ENCODE measurements around the gene CPNE6.
A peak's percentile ranks its signal among the peaks of the same experiment; 100 is the strongest.

CPNE6 gene

DNA sequence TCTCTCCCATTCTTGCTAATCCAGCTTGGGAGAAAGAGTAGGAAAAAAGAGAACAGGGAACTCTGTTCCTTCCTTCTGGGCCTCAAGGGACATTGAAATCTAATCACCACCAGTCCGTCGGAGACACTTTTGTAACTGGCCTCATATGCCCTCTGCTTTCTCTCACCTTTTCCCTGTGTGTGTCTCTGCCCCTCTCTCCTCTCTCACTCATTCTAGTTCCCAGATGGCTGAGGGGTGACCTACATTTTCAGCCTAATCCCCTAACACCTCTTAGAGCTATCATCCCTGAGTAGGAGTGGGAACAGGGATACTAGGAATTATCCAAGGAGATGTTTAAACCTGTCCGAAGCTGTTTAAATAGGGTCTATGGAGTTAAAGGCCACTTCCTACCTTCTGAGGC, 13.9 kb downstream of the CPNE6 start:
- DNase-seq (ENCODE audit: low spot score) (no peak), FAIRE-seq (no peak)

DNA sequence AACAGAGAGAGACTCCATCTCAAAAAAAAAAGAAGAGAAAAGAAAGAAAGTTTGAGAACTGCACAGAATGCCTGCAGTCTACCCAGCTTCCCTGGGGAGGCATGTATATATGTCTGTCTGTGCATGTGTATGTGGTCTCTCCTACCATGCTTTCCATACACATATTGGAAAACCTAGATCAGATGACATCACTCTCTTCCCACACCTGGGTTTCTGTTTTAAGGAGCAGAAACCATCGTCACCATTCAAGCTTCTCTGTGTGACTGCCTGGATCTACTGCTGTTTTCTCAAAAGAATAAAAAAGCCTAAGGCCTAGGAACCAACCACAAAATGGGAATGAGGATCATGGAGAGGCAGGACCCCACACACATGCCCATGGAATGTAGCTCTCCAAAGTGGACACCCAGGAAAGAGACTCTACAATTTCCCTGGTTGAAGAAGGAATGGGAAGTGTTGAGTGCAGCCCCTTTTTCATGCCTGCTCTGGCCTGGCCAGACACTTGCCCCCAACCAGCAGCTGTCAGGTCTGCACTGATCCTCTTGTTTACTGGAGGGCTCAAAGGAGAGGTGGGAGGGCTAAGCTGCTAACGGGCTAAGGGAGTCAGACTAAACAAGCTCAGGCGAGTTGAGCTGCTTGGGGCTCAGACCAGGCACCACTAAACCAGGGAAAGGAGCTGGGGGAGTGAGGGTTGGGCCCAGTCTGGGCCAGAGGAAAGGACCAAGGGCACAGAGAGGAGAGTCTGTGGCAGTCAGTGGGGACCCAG, 15.0 kb downstream of the CPNE6 start:
- FAIRE-seq (no peak), DNase-seq (ENCODE audit: low spot score) (no peak)

DNA sequence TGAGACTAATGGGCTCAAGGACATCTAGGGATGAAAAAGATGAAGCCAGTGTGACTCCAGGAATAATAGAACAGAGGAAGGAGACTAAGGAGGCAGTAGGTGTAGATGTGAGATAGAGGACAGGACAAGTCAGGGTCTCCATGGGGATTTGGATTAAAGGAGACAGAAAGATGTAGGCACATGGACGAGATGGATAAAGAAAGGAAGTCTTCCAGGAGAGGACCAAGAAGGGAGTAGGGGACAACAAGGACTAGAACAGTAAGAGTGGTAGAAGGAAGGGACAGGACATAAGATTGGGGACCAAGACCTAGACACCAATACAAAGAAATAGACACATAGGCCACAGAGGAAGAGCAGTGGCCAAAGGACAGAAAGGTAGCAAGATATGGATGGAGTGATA, 15.6 kb downstream of the CPNE6 start:
- no peak for DNase-seq (ENCODE audit: low spot score)

DNA sequence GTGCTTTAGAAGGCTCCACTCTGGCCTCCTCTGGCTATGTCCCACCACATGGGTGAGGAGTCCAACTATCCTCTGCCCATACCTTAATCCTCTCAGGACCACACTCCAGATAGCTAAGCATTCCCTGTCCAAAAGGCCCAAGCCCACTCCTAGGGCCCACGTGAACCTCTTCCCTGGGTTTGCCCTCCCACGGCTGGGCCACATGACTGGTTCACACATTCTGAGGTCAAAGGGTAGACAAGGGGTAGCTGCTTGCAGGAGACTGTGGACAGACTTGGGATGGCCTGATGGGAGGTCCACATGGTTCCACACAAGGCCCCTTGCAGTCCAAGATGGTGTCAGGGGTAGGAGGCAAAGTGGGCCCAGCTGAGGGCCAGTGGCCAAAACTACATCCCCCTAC, 16.7 kb downstream of the CPNE6 start:
- no peak for FAIRE-seq
- no peak for DNase-seq (ENCODE audit: low spot score)

More for the DNA sequence above, 15.6 kb downstream of the CPNE6 start:
- FAIRE-seq = no peak

DNA sequence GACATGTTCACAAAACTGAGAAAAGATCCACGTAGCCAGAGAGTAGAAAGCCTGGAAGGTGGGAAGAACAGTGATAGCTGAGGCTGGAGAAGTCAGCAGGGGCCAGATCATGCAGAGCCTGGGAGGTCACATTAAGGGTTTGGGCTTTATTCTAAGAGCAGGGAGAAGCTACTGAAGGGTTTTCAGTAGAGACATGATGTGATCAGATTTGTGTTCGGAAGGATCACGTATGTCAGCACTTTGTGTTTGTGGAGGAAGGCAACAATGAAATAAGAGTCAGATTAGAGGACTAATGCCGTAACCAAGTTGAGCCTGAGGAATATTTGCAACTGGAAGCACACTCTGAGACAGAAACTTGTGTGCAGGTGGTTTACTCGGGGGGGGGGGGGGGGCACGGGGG, 18.5 kb downstream of the CPNE6 start:
- DNase-seq (ENCODE audit: low spot score) (no peak), FAIRE-seq (no peak)

DNA sequence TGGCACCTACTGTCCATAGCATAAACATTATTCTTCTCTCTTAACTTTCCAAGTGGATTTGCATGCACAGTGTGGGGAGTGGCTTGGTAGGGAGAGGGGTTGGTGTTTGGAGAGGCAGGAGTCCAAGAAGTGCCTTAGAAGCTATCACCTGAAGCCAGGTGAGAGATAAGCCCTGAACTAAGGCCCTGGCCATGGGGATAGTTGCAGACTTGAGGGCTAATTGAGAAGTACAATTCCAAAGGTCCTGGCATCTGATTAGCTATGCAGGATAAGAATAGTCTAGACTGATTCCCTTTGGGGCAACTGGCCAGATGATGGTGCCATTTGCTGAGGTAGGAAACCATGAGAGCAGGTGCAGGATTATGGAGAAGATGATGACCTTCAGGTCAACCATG, 20.7 kb downstream of the CPNE6 start:
- FAIRE-seq = no peak
- no peak for DNase-seq (ENCODE audit: low spot score)

DNA sequence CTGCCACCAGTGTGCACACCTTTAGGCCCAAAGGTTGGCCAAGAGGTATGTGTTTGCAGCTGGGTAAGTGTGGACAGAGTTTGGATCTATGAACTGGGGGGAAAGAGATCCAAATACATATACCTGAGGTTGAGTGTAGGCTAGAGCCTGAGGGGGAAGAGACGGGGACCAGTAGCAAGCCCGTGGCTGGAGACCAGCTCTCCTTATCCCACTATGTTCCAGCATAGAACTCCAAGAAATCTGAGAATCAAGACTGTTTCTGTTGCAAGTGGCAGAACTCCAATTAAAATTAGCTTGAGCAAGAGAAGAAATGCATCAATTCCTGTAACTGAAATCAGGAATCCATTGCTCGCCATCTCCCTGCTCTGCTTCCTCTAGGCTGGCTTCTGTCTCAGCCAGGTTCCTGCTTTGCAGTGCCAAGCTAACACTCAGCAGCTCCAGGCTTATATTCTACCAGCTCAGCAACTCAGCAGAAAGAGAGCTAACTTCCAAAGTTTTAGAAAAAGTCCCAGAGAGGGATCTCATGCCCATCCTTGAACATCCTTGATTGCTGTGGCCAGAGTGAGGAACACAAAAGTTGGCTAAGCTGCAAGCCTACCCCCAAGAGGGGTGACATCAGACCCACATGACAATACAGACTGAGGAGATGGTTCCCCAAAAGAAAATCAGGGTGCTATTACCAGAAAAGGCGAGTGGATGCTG, 21.3 kb downstream of the CPNE6 start:
- FAIRE-seq = no peak
- no peak for DNase-seq (ENCODE audit: low spot score)

DNA sequence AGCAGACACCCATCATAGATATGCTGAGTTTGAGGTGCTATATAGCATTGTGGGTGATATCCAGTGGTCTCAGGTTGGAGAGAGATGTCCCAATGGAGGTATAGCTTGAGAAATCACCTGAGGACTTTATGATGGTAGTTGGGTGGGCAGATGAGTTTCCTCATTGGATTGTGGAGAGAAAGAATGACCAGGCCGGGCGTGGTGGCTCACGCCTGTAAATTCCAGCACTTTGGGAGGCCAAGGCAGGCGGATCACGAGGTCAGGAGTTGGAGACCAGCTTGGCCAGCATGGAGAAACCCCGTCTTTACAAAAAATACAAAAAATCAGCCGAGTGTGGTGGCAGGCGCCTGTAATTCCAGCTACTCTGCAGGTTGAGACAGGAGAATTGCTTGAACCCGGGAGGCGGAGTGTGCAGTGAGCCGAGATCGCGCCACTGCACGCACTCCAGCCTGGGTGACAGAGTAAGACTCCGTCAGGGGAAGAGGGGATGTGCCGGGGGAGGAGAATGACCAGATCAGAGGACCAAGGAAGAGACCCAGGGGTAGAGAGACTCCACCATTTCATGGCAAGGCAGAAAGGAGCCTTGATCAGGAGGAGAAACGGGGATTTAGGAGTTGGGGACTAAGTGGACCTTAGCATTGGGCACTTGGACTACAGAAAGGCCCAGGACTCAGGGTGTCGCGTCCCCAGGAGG, 22.0 kb downstream of the CPNE6 start:
- FAIRE-seq (no peak), DNase-seq (ENCODE audit: low spot score) (no peak)

DNA sequence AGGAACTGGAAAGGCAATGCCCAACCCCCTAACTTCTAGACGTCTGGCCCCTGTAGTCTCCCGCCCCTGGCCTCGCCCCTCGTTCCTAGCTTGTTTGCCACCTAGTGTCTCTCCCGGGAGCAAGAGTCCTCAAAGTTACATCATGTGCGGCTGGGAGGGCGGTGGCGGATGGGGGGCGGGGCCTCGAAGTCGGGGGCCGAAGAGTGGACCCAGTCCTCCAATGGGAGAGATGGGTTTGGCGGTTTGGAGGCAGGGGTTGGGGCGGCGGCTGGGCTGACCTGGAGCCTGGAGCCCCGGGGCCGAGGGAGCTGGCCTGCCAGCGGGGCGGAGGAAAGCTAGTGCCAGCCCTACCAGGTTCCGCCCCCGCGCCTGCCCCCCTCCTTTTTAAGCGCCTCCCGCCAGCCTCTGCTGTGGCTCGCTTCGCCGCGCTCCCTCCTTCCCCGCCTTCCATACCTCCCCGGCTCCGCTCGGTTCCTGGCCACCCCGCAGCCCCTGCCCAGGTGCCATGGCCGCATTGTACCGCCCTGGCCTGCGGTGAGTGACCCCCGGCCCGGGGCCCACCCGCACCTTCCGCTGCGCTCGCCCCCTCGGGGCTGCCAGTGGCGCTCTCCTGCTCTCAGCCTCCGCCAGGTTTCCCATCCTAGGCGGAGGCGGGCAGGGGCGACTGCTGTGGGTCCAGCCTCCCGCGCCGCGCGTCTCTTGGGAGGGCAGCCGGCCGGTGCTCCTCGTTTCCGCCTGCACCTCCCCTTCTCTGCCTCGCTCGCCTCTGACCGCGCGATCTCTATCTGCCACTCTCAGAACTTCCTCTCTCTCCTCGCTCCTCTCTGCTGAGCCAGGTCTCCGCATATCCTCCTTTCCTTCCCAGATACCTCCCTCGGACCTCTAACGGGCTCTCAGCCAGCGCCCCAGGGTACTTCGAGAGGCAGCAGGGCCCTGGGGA, 22.8 kb downstream of the CPNE6 start, which contains the start of gene PCK2:
PCK2 (plus strand) TSS at position 411 of the 940 bp plus-strand sequence; CDS start at position 506, 95 bp downstream.
- DNase-seq (ENCODE audit: low spot score) = peak; percentile 58
- no peak for FAIRE-seq

DNA sequence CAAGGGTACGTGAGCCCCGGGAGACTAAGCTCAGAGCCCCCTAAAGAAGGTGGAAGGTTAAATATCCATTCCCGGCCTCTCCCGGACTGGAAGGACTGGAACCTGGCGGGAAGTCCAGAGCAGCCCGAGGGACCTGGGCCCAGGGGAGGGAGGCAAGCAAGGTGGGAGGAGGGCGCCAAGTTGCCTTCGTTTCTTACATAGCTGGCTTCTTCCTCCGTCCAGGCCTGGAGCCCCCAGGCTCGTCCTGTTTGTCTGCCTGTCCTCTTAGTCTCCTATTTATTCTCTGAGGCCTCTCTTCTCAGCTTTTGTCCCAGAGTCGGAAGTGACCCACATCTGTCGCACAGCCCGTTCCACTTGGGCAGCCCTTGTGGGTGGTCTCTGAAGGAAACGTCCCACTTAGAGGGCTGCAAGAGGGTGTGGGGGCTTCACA, 23.5 kb downstream of the CPNE6 start:
- DNase-seq (ENCODE audit: low spot score) (no peak), FAIRE-seq (no peak)

DNA sequence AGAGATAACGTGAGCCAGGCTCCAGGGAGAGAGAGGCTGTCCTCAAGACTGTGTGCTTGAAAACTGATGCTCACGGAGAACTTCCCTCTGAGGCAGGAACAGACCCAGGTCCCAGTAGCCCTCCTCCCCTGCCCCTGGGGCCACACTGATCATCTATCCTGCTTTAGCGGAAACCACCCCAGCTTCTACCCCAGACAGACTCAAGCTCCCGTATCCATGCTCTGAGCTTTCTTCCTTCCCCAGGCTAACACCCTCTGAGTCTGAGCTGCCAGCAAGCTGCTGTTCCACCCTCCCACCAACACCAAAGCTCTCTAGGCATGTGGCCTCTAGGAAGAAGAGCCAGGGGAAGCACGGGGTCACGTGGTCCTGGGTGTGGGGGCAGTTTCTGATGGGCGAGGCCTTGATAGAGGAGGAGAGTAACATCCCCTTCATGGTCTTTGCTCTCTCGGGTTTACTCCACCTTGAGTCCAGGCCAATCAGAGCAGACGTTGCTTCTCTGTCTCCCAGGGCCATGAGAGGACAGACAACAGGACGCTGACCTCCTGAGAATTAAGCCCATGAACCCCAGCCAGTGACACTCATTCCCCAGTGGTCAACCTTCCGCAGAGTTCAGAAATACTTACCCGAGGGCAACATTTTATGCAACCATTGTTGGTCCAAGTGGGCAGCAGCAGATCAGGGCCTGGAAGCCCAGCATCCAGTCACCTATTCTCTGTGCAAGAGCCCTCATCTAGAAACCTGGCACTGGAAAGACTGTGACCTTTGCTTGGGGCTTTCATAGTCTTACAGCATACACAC, 24.1 kb downstream of the CPNE6 start:
- no peak for FAIRE-seq
- peak; percentile 49 for DNase-seq (ENCODE audit: low spot score)

DNA sequence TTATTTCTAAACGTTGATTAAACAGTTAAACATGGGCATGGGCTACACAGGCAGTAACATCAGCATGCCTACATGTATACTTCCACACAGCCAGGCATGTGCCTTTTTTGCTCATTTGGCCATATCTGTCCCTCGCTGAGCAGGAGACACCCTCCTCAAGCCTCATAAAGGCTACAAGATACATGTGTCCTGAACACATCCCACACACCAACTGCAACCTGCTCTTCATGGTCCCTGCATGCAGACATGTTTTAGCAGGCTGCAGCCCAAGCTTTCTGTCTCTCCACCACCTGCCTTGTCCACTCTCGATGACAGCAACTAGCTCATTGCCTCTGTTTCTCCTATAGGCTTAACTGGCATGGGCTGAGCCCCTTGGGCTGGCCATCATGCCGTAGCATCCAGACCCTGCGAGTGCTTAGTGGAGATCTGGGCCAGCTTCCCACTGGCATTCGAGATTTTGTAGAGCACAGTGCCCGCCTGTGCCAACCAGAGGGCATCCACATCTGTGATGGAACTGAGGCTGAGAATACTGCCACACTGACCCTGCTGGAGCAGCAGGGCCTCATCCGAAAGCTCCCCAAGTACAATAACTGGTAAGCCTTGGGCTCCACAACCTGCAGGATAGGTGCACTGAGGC, 25.3 kb downstream of the CPNE6 start:
- DNase-seq (ENCODE audit: low spot score) (no peak), FAIRE-seq (no peak)

DNA sequence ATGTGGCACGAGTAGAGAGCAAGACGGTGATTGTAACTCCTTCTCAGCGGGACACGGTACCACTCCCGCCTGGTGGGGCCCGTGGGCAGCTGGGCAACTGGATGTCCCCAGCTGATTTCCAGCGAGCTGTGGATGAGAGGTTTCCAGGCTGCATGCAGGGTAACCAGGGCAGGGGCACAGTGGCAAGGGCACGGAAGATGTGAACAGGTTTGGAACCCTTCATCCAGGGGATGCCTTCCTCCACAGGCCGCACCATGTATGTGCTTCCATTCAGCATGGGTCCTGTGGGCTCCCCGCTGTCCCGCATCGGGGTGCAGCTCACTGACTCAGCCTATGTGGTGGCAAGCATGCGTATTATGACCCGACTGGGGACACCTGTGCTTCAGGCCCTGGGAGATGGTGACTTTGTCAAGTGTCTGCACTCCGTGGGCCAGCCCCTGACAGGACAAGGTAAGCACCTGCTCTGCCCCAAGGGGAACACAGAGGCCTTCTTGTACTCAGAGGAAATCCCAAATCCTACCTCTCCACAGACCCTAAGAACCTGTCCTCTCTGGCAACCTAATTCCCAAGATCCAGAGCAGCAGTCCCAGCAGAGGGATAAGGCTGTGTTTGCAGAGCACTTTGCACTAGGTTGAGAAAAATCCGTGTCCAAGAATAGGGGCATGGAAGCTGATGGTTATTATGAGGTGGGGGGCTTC, 27.0 kb downstream of the CPNE6 start:
- DNase-seq (ENCODE audit: low spot score) (no peak), FAIRE-seq (no peak)

DNA sequence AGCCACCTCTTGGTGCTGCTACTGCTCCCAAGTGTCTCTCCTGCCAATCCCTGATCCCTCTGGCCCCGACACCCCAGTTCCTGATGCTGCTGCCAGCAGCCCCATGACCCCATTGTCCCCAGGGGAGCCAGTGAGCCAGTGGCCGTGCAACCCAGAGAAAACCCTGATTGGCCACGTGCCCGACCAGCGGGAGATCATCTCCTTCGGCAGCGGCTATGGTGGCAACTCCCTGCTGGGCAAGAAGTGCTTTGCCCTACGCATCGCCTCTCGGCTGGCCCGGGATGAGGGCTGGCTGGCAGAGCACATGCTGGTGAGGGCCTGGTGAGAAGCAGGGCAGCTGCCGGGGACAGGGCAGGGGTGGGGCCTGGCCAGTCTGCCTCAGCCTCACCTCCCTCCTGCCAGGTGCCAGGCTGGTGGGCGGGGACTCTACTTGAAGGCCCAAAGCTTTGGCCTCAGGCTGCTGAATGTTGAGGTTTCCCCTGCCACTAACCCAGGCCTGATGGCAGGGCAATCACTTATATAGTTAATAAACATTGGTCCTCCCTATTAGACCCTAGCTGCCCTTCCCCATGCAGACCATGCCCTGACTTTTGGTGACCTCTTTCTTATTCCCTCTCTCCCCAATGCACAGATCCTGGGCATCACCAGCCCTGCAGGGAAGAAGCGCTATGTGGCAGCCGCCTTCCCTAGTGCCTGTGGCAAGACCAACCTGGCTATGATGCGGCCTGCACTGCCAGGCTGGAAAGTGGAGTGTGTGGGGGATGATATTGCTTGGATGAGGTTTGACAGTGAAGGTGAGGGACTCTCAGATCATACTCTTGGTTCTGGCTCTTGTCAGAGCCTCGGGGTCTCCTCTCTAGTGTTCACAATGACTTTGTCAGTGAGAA, 27.8 kb downstream of the CPNE6 start:
- no peak for FAIRE-seq

DNA sequence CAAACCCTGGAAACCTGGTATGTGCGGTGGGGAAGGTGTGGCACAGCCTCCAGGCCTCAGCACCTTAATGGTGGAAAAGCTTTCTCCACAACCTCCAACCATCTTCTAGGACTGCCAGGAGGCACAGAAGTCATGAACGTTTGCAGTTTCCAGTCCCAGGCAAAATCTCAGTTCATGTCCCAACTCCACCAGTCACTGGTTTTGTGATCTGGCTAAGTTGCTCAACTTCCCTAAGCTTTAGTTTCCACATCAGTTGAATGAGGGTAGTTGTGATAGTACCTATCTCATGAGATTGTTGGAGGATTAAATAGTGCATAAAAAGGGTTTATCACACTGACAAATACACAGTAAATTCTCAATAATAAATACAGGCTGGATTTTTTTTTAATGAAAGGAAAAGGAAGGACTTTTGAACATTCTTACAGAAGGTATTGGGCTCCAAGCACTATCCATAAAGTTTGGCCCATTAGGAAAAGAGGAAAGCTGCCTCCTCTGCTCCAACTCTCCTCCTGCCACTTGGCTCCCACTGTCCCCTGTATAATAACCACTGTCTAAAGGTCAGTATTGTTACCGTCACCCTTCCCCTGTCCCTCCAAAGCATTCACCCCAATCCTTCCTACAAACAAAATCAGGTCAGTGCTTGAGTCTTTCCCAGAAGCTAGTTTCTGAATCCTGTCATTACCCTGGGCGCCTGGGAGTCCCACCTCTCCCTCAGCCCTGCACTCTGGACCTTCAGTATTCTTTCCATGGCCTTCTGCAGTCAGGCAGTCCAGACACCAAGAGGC, 29.0 kb downstream of the CPNE6 start:
- no peak for DNase-seq (ENCODE audit: low spot score)
- no peak for FAIRE-seq

More for the DNA sequence above, 27.8 kb downstream of the CPNE6 start:
- DNase-seq (ENCODE audit: low spot score) = no peak

DNA sequence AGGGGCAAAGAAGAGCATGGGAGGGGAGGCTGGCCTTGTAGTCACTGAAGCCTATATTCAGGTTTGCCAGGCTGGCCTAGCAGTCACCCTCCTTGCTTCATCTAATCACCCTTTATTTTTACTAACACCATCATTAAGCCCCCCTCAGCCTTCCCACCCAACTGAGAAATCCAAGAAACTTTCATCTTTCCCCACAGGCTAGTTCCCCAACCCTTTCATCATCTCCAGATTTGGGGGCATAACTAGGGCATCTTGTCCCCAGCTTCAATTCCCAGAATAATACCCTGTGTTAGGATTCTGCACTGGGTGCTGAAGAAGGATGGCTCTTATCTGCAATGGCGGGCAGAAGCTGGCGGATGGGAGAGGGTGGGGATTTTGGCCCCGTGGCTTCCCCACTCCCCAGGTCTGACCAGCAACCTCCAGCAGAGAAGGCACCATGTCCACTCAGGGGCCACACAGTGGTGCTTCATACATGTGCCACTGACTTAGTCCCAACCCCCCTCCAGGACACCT, 29.7 kb downstream of the CPNE6 start:
- FAIRE-seq = no peak

DNA sequence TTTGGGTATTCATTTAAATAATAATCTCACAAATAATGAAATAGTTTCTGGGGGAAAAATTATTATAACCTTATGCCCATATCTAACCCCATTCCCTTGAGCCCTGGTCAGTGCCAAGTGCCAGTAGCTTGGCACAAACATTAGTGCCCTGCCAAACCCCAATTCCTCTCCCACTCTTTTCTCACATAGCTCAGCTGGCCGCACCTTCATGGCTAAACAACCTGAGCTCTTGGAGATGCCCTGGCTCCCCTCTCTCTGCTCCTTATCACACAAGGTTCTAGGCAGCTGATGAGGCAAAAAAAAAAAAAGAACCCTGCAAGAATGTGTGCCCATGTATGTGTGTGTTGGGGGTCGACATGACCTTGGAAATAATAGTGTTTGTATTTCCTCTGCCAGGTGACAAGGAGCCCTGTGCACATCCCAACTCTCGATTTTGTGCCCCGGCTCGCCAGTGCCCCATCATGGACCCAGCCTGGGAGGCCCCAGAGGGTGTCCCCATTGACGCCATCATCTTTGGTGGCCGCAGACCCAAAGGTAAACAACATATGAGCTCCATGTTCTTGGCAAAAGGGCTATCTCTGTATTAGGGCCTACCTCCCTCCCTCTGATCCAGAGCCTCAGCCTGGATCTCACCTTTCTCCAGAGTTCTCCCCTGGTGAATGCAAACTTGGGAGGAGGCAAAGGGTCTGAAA, 31.1 kb downstream of the CPNE6 start:
- FAIRE-seq = no peak
- DNase-seq (ENCODE audit: low spot score) = no peak

More for the DNA sequence above, 29.7 kb downstream of the CPNE6 start:
- no peak for DNase-seq (ENCODE audit: low spot score)
